Anterior cingulate cortex (tissue), 58 donors: Measurements from ENCODE around the gene GFAP.
"Not testable (repeated sequence)": the region's sequence is repeated elsewhere in the genome, so short reads cannot be mapped to it uniquely, and the experiment has no call there.

Experiments used
- DNase-seq, 58 donors: peaks; one replicate each; lab custom pipeline; 2025; lab: John Stamatoyannopoulos, UW

GFAP gene

DNA sequence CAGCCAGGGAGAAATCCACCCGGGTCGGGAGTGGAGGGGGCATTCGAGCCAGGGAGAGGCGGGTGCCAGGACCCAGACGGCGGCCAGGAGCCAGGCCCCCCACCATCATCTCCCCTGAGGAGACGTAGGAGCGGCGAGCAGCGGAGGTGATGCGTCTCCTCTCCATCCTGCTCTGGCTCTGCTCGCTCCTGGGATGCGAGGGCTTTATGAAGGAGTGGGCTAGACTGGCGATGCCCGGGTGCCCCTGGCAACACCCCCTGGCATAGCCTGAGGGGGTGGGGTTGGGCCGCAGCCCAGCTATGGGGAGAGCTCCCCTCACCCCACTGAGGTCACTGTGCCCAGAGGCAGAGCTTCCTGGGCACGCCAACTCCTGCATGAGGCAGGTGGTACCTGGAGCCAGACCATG, at the start of gene GFAP:
Gene GFAP (minus strand): TSS at position 180 of the 406 bp plus-strand sequence. CDS start 14 bp downstream, at position 166.
- DNase-seq, result peak in 46 of 58 donors; percentile 24 to 85 (median 58)

DNA sequence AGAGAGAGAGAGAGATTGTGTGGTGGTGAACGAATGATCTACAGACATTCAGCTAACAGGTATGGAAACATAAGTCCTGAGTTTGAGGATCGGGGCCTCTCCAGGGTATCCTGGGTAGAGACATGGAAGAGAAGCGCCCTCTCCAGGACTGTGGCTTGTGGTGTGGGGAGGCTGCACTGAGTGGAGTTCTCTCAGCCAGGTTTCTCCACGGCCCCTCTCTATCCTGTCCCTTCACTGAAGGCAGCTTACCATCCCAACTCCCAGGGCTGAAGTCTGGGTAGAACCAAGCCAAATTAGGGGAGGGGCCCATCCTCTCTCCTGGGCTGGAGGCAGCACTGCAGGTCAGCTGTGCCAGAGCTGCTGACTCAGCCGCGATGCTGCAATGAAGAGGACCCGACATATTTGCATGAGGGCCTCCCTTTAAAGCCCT, 46.6 kb upstream of the GFAP start:
- DNase-seq, result no peak

DNA sequence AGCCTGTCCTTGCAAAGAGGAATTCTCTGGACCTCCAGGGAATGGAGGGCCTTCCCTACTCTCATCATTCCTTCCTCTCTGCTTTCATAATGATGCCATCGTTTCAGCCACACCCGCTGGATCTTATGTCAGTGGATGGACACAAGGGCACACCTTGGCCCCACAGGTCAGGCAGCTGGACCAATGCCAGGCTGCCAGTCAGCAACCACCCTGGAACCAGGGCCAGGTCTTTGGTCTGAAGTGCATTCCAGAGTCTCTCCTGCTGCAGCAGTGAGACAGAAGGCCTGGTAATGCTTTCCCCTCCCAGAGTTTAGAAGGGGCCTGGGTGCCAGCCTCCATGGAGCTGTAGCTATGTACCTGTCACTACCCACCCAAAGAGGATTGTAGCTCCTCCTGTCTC, 45.4 kb upstream of the GFAP start:
- no peak for DNase-seq

DNA sequence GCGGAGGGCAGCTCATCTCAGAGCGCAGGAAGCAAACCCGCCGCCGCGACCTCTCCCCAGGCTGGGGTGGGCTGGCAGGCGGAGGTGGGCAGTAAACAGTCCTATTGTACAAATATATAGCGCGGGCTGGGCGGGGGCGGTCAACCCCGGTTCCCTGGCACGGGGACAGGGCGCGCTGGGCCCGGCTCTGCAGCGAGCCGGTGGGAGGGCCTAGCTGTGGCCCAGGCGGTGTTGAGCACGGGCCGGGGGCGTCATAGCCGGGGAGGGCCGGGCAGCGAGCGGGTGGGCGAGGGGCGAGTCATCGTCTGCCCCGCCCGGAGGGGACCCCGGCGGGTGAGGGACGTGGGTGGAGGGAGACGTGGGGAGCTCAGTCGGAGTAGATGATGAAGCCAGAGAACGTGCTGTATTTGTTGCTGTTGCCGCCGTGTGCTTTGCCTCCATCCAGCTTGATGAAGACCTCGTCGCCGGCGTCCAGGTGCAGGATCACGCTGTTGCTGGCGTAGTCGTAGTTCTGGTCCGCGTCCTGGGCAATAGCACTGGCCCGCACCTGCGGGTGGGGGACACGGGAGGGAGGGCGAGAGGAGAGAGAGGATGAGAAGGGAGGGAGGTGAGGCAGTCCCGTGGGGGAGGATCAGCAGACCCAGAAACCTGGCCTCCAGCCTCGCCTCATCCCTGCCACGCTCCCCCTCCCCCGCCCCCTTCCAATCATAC, 44.7 kb upstream of the GFAP start:
- peak in 2 of 58 donors; percentile 24 to 77 for DNase-seq

DNA sequence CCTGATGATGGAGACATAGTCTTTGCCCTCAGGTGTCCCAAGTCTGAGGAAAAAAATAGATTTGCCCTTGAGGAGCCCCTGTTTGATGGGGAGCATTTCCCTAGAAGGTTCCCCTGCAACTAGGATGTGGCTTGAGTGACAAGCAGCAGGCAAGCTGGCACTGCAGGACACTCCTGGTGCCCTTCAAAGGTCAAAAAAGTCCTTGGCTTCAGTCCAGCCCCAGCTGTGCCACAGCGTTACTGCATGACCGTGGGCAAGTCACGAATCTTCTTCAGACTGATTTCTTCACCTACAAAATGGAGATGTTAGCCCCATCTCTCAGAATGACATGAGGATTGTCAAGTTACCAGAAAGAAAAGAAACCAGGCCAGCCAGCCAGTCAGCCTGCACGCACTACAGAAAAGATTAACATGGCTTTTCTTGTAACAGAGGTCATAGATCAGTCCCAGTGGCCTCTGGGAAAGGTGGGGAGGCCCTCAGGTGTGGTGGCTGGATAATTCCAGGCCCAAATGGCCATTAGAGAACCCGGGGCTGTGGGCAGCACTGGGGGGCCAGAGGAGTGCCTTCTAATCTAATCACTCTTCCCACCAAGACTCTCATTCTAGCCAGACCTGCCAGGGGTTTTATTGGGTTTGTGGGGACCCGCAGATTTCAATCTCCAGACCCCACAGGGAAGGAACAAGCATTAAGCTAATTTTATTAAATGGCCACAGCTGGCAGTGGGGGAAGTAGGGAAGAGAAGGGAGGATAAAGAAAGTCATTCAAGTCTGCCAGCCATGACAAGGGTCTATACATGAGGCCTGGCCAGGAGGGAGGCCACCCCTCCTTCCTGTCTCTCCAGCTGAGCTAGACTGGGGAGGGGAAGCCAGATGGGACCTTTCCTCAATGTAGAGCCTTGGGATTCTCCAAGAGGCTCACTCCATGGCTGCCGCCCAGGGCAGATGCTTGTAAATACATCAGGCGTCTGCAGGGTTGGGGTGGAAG, 42.0 kb upstream of the GFAP start:
- peak in 13 of 58 donors; percentile 11 to 62 (median 25) for DNase-seq

DNA sequence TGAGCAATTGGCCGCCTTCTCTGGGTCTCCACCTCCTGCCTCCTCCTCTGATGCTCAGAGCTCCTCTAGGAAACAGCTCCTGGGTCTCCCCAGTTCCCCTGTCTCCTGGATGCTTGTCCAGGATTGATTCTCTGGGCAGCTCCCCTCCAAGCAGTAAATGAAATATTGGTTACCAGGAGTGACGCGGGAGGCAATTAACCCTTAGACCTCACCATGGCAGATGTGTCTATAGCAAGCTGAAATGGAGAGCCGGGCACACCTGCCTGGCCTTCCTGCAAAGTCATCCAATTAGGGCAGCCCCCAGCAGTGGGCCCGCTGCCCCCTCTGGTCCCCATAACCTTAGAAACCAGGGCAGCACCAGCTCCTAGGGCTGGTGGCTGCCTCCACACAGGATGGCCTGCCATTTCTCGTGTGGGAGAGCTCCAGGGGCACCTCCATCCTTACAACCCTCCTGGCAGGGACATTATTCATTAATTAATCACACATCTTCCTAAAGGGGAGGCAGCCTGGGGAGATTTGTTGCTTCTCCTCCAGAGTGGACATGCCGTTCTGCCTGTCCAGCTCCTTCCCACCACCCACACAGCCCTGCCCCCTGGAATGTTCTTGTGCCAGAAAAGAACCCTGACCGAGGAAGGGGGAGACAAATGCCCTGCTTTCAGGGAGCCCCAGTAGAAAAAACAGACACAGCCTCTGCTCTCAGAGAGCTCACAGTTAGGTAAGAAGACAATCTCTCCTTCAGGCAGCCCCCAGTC, 40.5 kb upstream of the GFAP start:
- DNase-seq, result no peak

DNA sequence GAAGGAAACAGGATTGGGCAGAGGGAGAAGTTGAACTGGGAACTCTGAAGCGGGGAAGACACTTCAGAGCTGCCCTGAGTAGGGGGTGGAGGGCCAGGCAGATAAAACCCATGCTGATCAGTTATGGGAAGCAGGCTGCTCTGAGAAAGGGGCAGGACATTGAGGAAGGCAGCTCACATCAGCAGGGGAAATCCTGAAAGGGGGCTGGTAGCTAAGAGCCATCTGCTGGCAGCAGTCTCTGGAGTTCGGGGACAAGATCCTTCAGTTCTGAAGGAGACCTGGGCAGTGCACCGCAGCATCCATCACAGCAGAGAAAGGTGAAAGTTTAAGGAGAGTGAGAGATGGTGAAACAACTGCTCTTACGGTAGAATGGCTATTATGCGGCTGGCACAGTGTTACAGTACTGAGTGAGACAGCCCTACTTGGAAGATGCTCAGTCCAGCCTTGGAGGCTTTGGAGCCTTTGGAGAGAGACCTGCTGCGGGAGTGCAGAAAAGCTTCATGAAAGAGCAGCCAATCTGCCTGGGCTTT, 37.7 kb upstream of the GFAP start:
- DNase-seq, result no peak

DNA sequence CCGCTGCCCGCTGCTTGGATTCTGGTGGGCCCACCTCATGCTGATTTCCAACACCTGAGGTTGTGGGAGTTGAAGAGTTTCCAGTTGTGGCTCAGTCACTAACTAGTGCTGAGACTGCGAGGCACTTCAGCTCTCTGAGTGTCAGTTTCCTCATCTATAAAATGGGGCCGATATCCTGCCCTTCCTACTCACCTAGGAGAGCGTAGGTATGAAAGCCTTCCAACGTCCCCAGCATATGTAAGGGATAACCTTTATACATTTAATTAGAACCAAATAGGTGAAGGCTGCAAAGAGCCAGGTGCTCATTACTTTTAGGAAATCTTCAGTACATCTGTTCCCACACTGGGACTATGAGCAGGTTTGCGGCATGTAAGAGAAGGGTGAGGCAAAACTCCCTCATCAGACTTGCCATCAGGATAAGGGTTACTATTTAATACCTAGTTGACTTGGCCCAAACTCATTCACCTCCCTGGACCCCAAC, 33.1 kb upstream of the GFAP start:
- DNase-seq, result no peak

DNA sequence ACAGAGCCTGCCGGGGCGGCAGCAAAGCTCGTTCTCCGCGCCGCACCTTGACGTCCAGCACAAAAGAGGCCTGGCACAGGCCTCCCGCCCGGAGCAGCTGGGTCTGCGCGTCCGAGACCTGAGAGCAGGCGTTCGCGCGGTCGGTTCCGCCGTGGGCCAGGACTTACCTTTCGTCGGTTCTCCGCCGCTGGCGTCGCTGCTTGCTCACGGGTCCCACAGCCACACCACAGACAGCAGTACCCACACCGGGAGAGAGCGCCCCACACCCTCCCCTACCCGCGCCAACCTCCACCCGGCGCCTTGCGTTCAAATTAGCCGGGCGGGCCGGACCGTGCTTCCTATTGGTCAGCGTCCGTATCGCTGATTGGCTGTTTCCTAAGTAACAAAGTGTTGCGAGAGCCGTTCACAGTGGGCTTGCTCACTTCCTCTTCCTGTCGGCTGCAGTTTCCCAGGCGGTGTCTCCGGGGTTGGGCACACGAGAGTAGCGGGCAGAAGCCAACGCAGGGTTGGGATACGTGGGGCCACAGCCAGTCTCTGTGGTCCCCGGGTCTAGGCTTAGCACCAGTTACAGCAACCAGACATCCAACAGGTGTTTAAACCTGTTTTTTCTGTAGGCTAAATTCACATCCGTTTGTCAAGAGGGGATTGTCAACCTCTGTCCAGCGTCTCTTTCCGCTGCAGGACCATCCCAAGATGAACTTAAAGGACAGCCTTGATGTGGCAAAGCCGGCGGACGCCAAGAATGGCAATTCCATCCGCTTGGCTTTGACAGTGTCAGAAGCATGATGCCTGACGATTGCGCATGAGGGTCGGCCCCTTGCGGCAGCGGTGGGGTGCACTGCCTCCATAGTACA, 32.4 kb upstream of the GFAP start, which contains the start of gene KIF18B:
Gene KIF18B (minus strand): TSS at position 313 of the 854 bp plus-strand sequence. CDS start 11,429 bp downstream, outside the sequence.
- peak; percentile 8 to 91 (median 79) for DNase-seq

DNA sequence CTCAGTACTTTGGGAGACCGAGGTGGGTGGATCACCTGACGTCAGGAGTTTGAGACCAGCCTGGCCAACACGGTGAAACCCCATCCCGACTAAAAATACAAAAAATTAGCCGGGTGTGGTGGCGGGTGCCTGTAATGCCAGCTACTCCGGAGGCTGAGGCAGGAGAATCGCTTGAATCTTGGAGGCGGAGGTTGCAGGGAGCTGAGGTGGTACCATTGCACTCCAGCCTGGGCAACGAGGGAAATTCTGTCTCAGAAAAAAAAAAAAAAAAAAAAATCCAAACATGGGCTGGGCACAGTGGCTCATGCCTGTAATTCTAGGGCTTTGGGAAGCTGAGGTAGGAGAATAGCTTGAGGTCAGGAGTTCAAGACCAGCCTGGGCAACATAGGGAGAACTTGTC, 30.4 kb upstream of the GFAP start:
- not testable (repeated sequence) for DNase-seq

DNA sequence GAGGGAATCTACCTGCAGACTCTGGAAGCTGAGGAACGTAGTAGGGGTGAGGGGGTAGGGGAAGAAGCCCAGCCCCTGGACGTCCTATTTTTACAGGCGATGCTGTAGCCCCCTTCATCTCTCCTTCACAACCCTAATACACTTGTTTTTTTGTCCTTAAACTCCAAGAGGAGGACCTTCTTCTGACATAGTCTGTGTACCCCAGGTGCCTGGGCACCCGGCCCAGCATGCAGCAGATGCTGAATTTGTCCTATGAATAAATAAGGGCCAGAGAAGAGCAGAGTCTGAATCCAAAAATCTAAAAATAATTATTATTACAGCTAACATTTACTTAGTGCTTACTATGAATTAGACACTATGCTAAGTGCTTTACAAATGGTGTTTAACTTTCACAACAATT, 27.2 kb upstream of the GFAP start:
- no peak for DNase-seq

DNA sequence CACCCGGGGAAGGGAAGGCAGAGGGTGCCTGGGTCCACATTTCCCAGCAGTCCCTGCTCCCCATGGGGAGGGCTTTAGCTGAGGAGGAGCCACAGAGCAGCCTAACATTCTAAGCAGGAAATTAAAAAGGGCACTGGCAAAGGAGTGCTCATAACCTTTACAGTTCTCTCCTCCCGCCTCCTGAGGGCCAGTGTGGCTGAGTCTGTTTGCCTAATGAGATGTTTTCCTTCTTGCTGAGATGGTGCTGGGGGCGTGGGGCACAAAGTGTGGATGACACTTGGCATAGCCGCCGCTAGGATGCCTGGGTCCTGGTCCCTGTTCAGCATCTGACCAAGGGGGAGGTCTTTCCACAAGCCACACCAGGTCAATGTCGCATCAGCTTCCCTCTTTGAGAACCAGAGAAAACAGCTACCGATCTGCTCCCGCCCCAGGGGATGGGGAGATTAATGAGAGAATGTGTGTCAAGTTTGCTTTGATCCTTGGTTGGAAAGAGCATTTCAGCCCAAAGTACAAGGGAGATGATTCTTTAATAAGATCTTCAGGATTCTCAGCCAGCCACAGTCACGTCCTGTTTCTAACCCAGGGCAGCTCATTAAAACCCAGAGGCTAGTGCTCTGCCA, 26.5 kb upstream of the GFAP start:
- no peak for DNase-seq

DNA sequence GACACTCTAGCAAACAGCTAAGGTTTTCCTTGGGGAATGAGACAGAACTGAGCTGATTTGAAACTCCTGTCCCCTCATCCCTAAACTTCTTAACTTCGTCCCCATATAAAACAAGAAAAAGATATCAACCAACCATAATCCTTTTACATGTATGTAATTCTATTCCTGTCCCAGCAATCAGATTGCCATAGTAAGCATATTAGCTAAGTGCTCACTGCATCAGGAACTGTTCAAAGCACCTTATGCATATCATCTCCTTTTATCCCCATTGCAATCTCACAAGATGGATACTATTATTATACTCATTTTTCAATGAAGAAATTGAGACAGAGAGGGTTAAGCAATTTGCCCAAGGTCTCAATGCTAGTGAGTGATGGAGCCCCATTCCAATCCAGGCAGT, 25.5 kb upstream of the GFAP start:
- no peak for DNase-seq

DNA sequence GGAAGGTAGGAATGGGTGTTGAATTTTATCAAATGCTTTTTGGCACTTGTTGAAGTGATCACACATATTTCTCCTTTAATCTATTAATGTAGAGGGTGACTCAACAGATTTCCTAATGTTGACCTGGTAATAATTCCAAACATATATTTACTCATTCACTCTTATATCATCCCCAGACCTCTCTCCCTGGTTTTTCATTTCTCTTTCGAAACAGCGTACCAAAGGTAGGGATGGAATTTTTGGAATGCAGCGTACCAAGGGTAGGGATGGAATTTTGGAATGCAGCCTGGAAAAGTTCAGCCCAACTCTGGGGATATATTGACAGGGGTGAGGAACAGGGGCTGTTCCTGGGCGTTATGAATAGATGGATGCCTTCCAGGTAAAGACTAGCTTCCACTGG, 25.0 kb upstream of the GFAP start:
- DNase-seq, result no peak

DNA sequence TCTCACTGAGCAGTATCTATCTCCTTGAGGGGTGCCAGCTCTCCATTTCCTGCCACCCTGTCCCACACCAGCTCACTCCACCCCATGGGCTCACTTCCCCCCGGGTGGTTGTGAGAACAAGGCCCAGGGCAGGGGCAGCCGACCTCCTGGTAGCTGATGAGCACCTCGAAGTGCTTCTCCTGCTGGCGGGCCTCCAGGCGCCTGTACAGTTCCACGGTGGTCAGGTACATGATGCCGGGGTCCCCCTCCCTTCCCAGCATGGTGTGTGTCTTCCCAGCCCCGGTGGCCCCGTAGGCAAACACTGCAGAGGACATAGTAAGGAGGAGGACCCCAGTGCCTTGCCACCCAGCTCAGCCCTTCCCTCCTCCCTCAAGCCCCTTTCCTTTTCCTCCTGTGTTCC, 19.8 kb upstream of the GFAP start:
- DNase-seq, result no peak

DNA sequence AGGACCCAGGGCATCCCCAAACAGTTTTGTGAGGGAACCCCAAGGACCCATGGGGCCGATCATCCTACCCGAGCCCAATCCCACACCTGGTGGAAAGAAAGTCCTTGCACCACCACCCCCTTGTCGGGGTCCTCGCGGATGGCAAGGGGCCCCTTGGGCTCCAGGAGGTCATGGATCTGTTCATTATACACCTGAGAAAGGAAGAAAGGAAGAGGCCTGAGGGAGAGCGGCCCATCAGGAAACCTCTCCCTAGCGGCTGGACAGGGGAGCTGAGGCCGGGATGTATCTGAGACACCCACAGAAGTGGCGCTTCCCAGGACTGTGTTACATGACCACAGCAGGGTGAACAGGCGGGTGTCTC, 19.4 kb upstream of the GFAP start:
- DNase-seq, result no peak

DNA sequence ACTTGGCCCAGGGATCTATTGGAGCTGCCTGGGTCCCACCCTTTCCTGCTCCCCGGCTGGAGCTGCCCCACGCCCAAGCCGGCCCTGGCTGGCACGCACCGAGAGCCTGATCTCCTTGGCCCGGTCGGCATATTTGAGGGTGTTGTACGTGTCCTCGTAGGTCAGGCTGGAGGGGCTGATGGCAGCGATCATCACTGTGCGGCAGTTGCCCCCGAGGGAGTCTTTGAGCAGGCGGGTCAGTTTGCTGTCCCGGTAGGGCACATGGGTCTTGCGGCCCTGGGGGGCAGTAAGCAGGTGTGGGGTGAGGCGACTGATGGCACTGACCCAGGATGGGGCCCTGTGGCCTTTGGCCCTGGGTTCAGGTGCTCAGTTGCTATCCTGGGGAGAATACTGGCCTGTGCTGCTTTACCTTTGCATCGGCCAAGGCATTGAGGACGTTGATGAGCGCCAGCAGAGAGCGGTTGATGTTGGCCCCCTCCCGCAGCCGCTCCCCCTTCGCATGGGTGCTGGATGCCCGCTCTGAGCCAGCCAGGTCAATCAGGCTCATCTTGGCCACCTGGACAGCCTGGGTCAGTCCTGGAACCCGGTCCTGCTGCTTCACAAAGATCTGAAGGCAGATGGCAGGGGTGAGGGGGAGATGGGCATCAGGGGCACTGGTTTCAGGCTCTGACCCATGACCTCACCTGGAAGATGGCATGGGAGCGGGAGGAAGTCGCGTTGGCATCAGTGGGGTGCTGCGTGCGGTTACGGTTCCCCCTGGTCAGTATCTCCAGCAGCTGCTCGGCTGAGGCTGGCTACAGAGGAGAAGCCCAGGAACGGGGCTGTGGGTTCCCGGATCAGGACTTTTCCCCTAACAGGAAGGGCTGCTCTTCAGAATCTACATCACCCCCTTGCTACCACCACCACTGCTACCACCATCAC, 18.8 kb upstream of the GFAP start:
- no peak for DNase-seq

DNA sequence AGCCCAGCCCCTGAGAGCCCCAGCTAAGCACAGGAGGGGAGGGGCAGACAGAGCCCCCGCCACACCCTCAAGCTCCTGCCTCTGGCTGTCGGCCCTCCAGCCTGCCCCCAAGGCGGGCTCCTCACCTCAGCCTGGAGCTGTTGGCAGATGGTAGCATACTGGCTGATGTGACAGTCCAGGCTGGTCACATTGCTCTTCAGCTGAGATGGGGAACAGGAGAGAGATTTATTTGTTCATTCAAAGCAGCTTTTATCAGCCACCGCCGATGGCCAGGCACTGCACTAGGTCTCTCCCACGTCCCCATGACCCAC, 17.4 kb upstream of the GFAP start:
- no peak for DNase-seq
